Endothelial cell of umbilical vein (primary cell): ENCODE results near the gene KCNS3. TPM values are rescaled to one million over a fixed set of nuclear protein-coding genes. Genes with fewer than 3 reads are reported as not detected.
A peak's percentile ranks its signal among the peaks of the same experiment; 100 is the strongest.

ENCODE experiments used
- Bru-seq: library from RNA; stranded (reverse); fragments of 400-500 nt; gene quantifications from one replicate; lab custom pipeline; 2021; lab: Mats Ljungman, UMichigan
- BruChase-seq, 2 experiments: library from RNA; stranded (reverse); fragments of 400-500 nt; gene quantifications; one replicate each; lab custom pipeline; 2021; lab: Mats Ljungman, UMichigan
- BruUV-seq: library from RNA; stranded (reverse); fragments of 400-500 nt; replicated peaks from 2 replicates; lab custom pipeline; 2021; lab: Mats Ljungman, UMichigan
- CTCF ChIA-PET: fragments of 300-600, 350-600 bp; sonication (Branson Sonifier 250); formaldehyde crosslinking; loops from one replicate; lab custom pipeline; 2021; ENCODE audit warnings: antibody characterized with exemption, inconsistent platforms; lab: Charles Lee
- POLR2A ChIA-PET: fragments of 300-600, 350-600 bp; sonication (Branson Sonifier 250); formaldehyde crosslinking; loops from one replicate; lab custom pipeline; 2021; ENCODE audit warnings: antibody characterized with exemption, inconsistent platforms; lab: Charles Lee
- DNase-seq: peaks from one replicate; pipeline ENCODE4 v3.0.0-alpha.2; 2011; ENCODE audit warnings: low read depth, low spot score
- FAIRE-seq: peaks from 2 replicates; lab custom pipeline; 2011; peaks lifted over from hg19 to GRCh38; lab: Jason Lieb, UNC
- H2AFZ ChIP-seq: 2 replicates; pipeline ENCODE4 v1.6.0; 2012; ENCODE audit warnings: low read depth, low read length, control low read depth, inconsistent platforms
- H3K27ac ChIP-seq: 2 replicates; pipeline ENCODE4 v1.5.1; 2011; ENCODE audit warnings: low read depth, mild to moderate bottlenecking, control low read depth, low read length, moderate library complexity; ENCODE audit not compliant: insufficient read depth
- H3K27me3 ChIP-seq, 2 experiments: 2 replicates each; pipeline versions ENCODE4 v1.6.0 to v1.6.1; 2011; ENCODE audit warnings: low read length in 2 of 2, mixed read lengths in 1 of 2; ENCODE audit not compliant: control insufficient read depth in 2 of 2, insufficient read depth in 2 of 2
- H3K36me3 ChIP-seq, 2 experiments: 2 replicates in 1 of 2; 3 replicates in 1 of 2; pipeline ENCODE4 v1.5.1; 2011; ENCODE audit warnings: low read length in 2 of 2, mild to moderate bottlenecking in 1 of 2, moderate library complexity in 1 of 2; ENCODE audit not compliant: control insufficient read depth in 2 of 2, insufficient read depth in 2 of 2; ENCODE audit errors: extremely low read depth in 1 of 2
- H3K4me1 ChIP-seq: 3 replicates; pipeline ENCODE4 v1.5.1; 2011; ENCODE audit warnings: mild to moderate bottlenecking, low read length; ENCODE audit not compliant: control insufficient read depth, insufficient read depth; ENCODE audit errors: extremely low read depth
- H3K4me2 ChIP-seq: 2 replicates; pipeline ENCODE4 v1.6.1; 2011; ENCODE audit warnings: low read length, control low read depth, mixed read lengths; ENCODE audit not compliant: insufficient read depth
- H3K4me3 ChIP-seq, 3 experiments: fragments of 200-600 bp in 1 of 3; sonication (generic), shearing (Covaris generic) in 1 of 3; replicated peaks in 1 of 3; 2 replicates each; pipeline ENCODE4 v1.5.1; 2011 to 2016; ENCODE audit warnings: control low read depth in 3 of 3, low read length in 3 of 3, mild to moderate bottlenecking in 2 of 3, inconsistent platforms in 1 of 3, low read depth in 1 of 3, moderate library complexity in 1 of 3; ENCODE audit not compliant: insufficient read depth in 1 of 3
- H3K79me2 ChIP-seq: 2 replicates; pipeline ENCODE4 v1.6.0; 2012; ENCODE audit warnings: low read length, inconsistent platforms; ENCODE audit not compliant: control insufficient read depth, insufficient read depth
- H3K9ac ChIP-seq: replicated peaks from 2 replicates; pipeline ENCODE3; 2011; ENCODE audit warnings: low read length, control low read depth; ENCODE audit not compliant: insufficient read depth; ENCODE audit errors: extremely low read depth
- H3K9me1 ChIP-seq: replicated peaks from 3 replicates; pipeline ENCODE4 v1.6.0; 2011; ENCODE audit warnings: mild to moderate bottlenecking, low read length; ENCODE audit not compliant: control insufficient read depth, insufficient read depth; ENCODE audit errors: extremely low read depth
- H3K9me3 ChIP-seq: replicated peaks from 2 replicates; pipeline ENCODE4 v1.5.1; 2012; ENCODE audit warnings: low read length, inconsistent platforms; ENCODE audit not compliant: control insufficient read depth, insufficient read depth
- H4K20me1 ChIP-seq: replicated peaks from 2 replicates; pipeline ENCODE3; 2011; ENCODE audit warnings: mild to moderate bottlenecking, low read length; ENCODE audit not compliant: control insufficient read depth, insufficient read depth; ENCODE audit errors: extremely low read depth
- EZH2 ChIP-seq: IDR thresholded peaks from 2 replicates; pipeline ENCODE4 v1.6.1; 2012; ENCODE audit warnings: borderline replicate concordance, low read depth, mild to moderate bottlenecking, moderate library complexity, low read length, inconsistent platforms; ENCODE audit not compliant: severe bottlenecking
- MAX ChIP-seq: IDR thresholded peaks from 2 replicates; pipeline ENCODE4 v1.6.1; 2011; ENCODE audit not compliant: insufficient read depth, insufficient read length
- dilution Hi-C: fragments of 300-500 bp; cut with MboI; formaldehyde crosslinking; loops from one replicate; pipeline ENCODE4 v1.15.0; 2019; ENCODE audit warnings: low sequenced_read_pairs; ENCODE audit not compliant: extremely low pct_ligation_motif_present
- intact Hi-C: fragments of 100-400 bp; cut with micrococcal nuclease; formaldehyde crosslinking; loops from one replicate; pipeline ENCODE4 v1.10.0; 2022
- long read RNA-seq: library from polyadenylated mRNA; stranded (forward); transcript quantifications from one replicate; pipeline ENCODE4 v2.0.0, GENCODE V29; 2021
- polyA minus RNA-seq, 3 experiments: library from RNA; depleted of rRNA, polyadenylated mRNA; stranded (reverse); fragments of >200 nt; gene quantifications; 1 replicate in 1 of 3; 2 replicates in 2 of 3; pipeline ENCODE4 v1.2.3, GENCODE V29; 2011
- polyA plus RNA-seq, 4 experiments: library from polyadenylated mRNA; depleted of rRNA in 3 of 4; stranded (reverse) in 3 of 4; unstranded in 1 of 4; fragments of >200 nt; gene quantifications; 2 replicates each; pipeline versions ENCODE4 v1.2.1 to v1.2.3, GENCODE V29; 2011 to 2012; ENCODE audit warnings: missing spikeins in 1 of 4
- total RNA-seq: library from RNA; stranded (reverse); gene quantifications from 2 replicates; pipeline ENCODE4 v1.2.3, GENCODE V29; 2021

KCNS3 gene
- 1.5 and 2.4 TPM in 2 replicates for total RNA-seq
- 0.75 and 1.0 TPM in 2 replicates for polyA plus RNA-seq
- 0.75 and 0.77 TPM in 2 replicates for polyA plus RNA-seq (2011; cell fraction: cytosol; rRNA removed)
- 0.45 and 1.0 TPM in 2 replicates for polyA plus RNA-seq (2011; cell fraction: nucleus; rRNA removed)
- 0.48 and 0.52 TPM in 2 replicates for polyA plus RNA-seq (2012)
- 1.1 and 2.9 TPM in 2 replicates for polyA minus RNA-seq
- not detected for polyA minus RNA-seq (2011; cell fraction: cytosol; rRNA and poly(A)+ RNA removed)
- 1.3 and 1.8 TPM in 2 replicates for polyA minus RNA-seq (2011; cell fraction: nucleus; rRNA and poly(A)+ RNA removed)
- percentile 25 among the genes with signal in this experiment for Bru-seq, nascent RNA
- BruChase-seq, experiment 1, labeled RNA remaining after a 6-hour chase = percentile 16 among the genes with signal in this experiment
- percentile 19 among the genes with signal in this experiment for BruChase-seq, experiment 2, labeled RNA remaining after a 2-hour chase
- long read RNA-seq, partial matches to known transcripts = 0 of 12 reads
- long read RNA-seq, other reads (novel, unspliced or antisense) = 10 of 12 reads

GRCh38 chr2:17878281-17879136 is at the start of gene KCNS3:
KCNS3 (plus strand) TSS chr2:17878667; CDS start chr2:17931009, 52,342 bp downstream.
- Histone ChIP-seq H3K27me3 (peaks cover 21 to 50% of the 10 kb centered on the region in 2 experiments), H3K9me3 (no peaks in the 10 kb centered on the region), H2AFZ (peak within 1 kb of the TSS; percentile 48), H3K4me3 (peak within 1 kb of the TSS in 2 of 3 experiments; percentile 17 to 43), H3K36me3 (no peaks in the 10 kb centered on the region), H3K79me2 (no peaks in the 10 kb centered on the region), H3K9ac (no peak within 1 kb of the TSS), H3K9me1 (no peaks in the 10 kb centered on the region), H3K4me1 (peaks cover 4% of the 10 kb centered on the region), H3K27ac (no peak within 1 kb of the TSS), H4K20me1 (no peaks in the 10 kb centered on the region), H3K4me2 (peak within 1 kb of the TSS; percentile 49)
- DNase-seq = peak; percentile 12
- TF ChIP-seq EZH2 (peak; percentile 61), MAX (no peak)
- dilution Hi-C loops (no loop called here), intact Hi-C loops (loop anchor here (2.0 to 10.0 kb wide), 2 partner anchors 124 to 426 kb away; partner anchors contain the start of gene GEN1)
- CTCF ChIA-PET = interaction anchor here (1.1 to 1.6 kb wide), 2 partner anchors 28 to 159 kb away, joined by 3 to 4 read pairs; no protein-coding TSS in a partner anchor
- POLR2A ChIA-PET = no interaction called here
- FAIRE-seq = no peak
- BruUV-seq = no TSS peak
